Prostate gland (tissue), 2 donors: ENCODE results near the gene AQP3. TPM values are rescaled to one million over a fixed set of nuclear protein-coding genes. Genes with fewer than 3 reads are reported as not detected.
A peak's percentile ranks its signal among the peaks of the same experiment; 100 is the strongest.

Experiments
- DNase-seq: peaks from one replicate; pipeline ENCODE4 v3.0.0-alpha.2; 2019; ENCODE audit warnings: low spot score
- H3K27ac ChIP-seq, 2 donors: fragments of 200-600 bp; sonication (generic); 2 replicates each; pipeline ENCODE4 v1.5.1; 2017 to 2019
- H3K27me3 ChIP-seq: fragments of 200-600 bp; sonication (generic); replicated peaks from 2 replicates; pipeline ENCODE4 v1.5.1; 2019; ENCODE audit not compliant: insufficient read depth
- H3K36me3 ChIP-seq, 2 donors: fragments of 200-600 bp; sonication (generic); 1 replicate in 1 of 2; 2 replicates in 1 of 2; pipeline versions ENCODE4 v1.5.1 to v1.8.1; 2017 to 2019
- H3K4me1 ChIP-seq: fragments of 200-600 bp; sonication (generic); replicated peaks from 2 replicates; pipeline ENCODE4 v1.5.1; 2019
- H3K4me3 ChIP-seq, 2 donors: fragments of 200-600 bp; sonication (generic); 2 replicates each; pipeline ENCODE4 v1.5.1; 2017 to 2019
- H3K9me3 ChIP-seq: fragments of 200-600 bp; sonication (generic); 2 replicates; pipeline ENCODE4 v1.5.1; 2017
- POLR2A ChIP-seq: fragments of 450-650 bp; IDR thresholded peaks from one replicate; pipeline ENCODE4 v1.6.1; 2016; ENCODE audit warnings: antibody characterized with exemption, mild to moderate bottlenecking
- POLR2AphosphoS5 ChIP-seq: sonication (generic); formaldehyde crosslinking; IDR thresholded peaks from one replicate; pipeline ENCODE4 v1.6.1; 2017; ENCODE audit warnings: antibody characterized with exemption
- WGBS: methylation state at CpG from one replicate; pipeline ENCODE4 v1.1.5; 2018; 5-methylcytosine and 5-hydroxymethylcytosine counted together
- intact Hi-C: fragments of 100-400 bp; cut with DNase I; formaldehyde crosslinking; loops from one replicate; pipeline ENCODE4 v1.14.2; 2022
- total RNA-seq, 2 donors: library from RNA; depleted of rRNA; stranded (reverse); fragments of >200 nt; gene quantifications; one replicate each; pipeline ENCODE4 v1.1.0, GENCODE V29; 2016
- TF ChIP-seq, protein P1 (sequence below), 4 experiments: fragments of 200-600 bp in 2 of 4; fragments of 450-650 bp in 2 of 4; sonication (generic) in 2 of 4; IDR thresholded peaks; 1 replicate in 3 of 4; 2 replicates in 1 of 4; pipeline ENCODE4 v1.5.1; 2016 to 2019; ENCODE audit warnings: antibody characterized with exemption in 4 of 4, mild to moderate bottlenecking in 2 of 4, moderate library complexity in 2 of 4

The AQP3 gene
- total RNA-seq, 2 donors from 2014 or later = 200 to 327 TPM

DNA sequence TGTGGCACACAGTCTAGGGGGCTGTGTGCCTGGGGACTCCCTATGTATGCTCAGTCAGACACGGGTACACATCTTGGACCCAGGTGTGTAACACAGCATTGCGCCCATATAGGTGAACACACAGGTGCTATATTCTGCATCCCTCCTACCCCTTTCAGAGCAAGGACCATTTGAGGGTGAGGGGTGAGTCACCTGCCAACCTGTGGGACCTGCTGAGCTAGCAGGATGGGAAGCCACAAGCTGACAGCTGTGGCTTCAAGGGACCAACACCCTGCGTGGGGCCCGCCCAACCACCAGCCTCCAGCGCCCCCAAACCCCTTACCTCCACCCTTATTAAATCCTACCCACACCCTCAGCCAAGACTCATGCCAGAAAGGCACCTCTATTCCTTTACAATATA is 30.4 kb downstream of the AQP3 start:
- DNase-seq = no peak
- H3K36me3 ChIP-seq = no peaks in the 10 kb centered on the region
- intact Hi-C loops = loop anchor here (5.0 kb wide), 1 partner anchor 40 kb away; no protein-coding TSS in a partner anchor
- 68% methylated on average over 5 of the region's 5 CpGs for WGBS
- H3K4me1 ChIP-seq = peaks cover 16% of the 10 kb centered on the region
- TF ChIP-seq POLR2AphosphoS5 = no peak
- no peaks in the 10 kb centered on the region for H3K9me3 ChIP-seq
- H3K27me3 ChIP-seq = no peaks in the 10 kb centered on the region
- no peak overlapping the region for H3K27ac ChIP-seq
- no peak overlapping the region for H3K4me3 ChIP-seq

DNA sequence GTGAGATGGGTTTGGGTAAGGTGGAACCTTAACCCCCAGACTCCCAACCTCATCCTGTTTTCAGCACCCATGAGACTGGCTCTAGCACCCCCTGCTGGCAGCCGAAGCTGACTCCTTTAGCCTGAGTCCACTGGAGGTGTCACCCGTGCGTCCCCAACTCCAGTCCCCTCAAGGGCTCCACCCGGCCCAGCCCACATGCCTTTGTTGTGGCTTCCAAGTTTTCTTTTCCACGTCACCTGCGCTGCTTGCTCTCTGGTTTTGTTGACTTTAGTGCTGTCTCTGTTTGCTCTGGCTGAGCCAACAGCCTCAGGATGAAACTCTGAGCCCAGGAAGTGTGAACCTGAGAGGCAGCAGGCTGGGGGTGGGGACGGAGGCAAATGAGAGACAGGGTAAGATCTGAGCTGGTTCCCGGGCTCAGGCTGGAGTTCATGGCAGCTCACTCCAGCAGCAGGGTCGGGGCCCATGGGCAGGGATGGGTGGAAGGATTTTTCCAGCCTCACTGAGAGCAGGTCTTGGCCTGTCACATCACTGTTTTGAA is 31.8 kb downstream of the AQP3 start:
- intact Hi-C loops = loop anchor here (5.0 kb wide), 1 partner anchor 38 kb away; no protein-coding TSS in a partner anchor
- H3K36me3 ChIP-seq = no peaks in the 10 kb centered on the region
- H3K27me3 ChIP-seq = no peaks in the 10 kb centered on the region
- TF ChIP-seq POLR2A (peak; percentile 32), POLR2AphosphoS5 (peak; percentile 98)
- TF ChIP-seq, protein P1, sequence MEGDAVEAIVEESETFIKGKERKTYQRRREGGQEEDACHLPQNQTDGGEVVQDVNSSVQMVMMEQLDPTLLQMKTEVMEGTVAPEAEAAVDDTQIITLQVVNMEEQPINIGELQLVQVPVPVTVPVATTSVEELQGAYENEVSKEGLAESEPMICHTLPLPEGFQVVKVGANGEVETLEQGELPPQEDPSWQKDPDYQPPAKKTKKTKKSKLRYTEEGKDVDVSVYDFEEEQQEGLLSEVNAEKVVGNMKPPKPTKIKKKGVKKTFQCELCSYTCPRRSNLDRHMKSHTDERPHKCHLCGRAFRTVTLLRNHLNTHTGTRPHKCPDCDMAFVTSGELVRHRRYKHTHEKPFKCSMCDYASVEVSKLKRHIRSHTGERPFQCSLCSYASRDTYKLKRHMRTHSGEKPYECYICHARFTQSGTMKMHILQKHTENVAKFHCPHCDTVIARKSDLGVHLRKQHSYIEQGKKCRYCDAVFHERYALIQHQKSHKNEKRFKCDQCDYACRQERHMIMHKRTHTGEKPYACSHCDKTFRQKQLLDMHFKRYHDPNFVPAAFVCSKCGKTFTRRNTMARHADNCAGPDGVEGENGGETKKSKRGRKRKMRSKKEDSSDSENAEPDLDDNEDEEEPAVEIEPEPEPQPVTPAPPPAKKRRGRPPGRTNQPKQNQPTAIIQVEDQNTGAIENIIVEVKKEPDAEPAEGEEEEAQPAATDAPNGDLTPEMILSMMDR (IDR thresholded peaks at IDR 0.05) = peak; percentile 60 to 84 (median 70)
- peak overlapping the region; percentile 73 to 79 for H3K27ac ChIP-seq
- H3K9me3 ChIP-seq = no peaks in the 10 kb centered on the region
- H3K4me3 ChIP-seq = no peak overlapping the region
- H3K4me1 ChIP-seq = peaks cover 16% of the 10 kb centered on the region
- WGBS = 17% methylated on average over 9 of the region's 9 CpGs
- peak; percentile 95 for DNase-seq

DNA sequence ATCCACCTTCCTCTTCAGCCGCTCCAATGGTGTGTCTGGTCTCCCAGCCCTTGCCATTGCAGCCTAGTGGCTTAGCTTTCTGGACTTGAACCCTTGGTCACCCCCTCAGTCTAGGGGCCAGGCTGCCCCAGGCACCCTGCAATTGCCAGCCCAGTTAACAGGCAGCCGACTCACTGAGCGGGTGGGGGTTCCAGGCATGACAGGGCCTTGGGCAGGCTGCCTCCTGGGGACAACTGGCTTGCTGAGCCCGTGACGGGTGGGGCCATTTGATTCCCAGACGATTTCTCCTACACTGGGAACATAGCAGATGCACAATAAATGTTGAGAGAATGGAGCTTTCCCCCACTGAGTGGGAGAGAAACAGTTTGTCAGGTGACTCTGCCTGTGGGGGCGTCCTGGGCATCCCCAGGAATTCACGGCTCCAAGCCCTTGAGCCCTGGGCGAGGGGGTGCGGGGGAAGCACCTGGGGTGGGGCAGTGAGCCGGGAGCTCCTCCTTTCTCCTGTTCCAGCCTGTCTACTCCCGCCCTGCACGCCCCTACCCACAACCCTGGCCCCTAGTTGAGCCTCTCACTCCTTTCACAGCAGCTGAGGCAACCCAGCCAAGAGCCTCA is 32.4 kb downstream of the AQP3 start:
- Histone ChIP-seq H3K27me3 (no peaks in the 10 kb centered on the region), H3K9me3 (no peaks in the 10 kb centered on the region), H3K27ac (peak overlapping the region; percentile 73 to 79), H3K36me3 (no peaks in the 10 kb centered on the region), H3K4me3 (no peak overlapping the region), H3K4me1 (peaks cover 16% of the 10 kb centered on the region)
- TF ChIP-seq, protein P1 (IDR thresholded peaks at IDR 0.05) = no peak
- no peak for TF ChIP-seq POLR2AphosphoS5
- TF ChIP-seq POLR2A = no peak
- 48% methylated on average over 13 of the region's 13 CpGs for WGBS
- intact Hi-C loops = loop anchor here (5.0 kb wide), 1 partner anchor 38 kb away; no protein-coding TSS in a partner anchor
- DNase-seq = no peak

DNA sequence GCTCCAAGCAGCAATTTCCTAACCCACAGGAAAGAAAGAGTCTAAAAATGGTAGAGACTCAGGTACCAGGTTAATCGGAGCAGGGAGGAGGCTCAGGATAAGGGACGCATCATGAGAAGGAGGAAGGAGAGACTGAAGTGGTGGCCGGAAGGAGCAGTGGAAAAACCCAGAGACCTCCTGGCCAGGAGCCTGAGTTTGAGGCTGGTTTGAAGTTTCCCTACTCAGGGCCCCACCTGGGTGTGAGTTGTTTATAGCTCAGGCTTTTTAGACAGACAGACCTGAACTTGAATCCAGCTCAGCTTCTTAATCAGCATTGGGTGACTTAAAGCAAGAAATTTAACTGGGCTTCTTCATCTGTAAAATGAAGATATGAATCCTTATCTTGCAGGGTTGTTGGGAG is 33.1 kb downstream of the AQP3 start:
- WGBS = 56% methylated on average over 3 of the region's 3 CpGs
- DNase-seq = no peak
- Histone ChIP-seq H3K27me3 (no peaks in the 10 kb centered on the region), H3K27ac (peak overlapping the region; percentile 73 to 79), H3K4me3 (no peak overlapping the region), H3K9me3 (no peaks in the 10 kb centered on the region), H3K36me3 (no peaks in the 10 kb centered on the region), H3K4me1 (peaks cover 16% of the 10 kb centered on the region)
- TF ChIP-seq, protein P1 (IDR thresholded peaks at IDR 0.05) = no peak
- TF ChIP-seq POLR2AphosphoS5 (no peak), POLR2A (no peak)
- intact Hi-C loops = no loop called here

DNA sequence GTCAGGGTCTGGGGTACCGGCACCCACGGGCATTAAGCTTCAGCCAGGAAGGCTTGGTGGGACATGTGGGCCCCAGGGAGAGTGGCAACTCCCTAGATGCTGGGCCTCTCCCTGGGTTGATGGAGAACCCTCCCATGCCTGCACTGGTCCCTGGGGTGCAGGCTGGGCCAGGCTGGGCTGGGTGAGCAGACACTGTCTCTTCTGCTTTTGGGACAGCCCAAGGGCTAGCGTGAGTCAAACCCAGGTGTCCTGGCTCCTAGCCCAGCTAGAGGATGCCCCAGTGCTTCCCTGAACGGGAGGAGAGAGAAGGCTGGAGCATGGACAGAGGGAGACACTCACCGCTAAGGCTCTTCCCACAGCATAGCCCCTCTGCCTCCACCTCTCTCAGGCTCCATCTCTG is 39.3 kb downstream of the AQP3 start:
- Histone ChIP-seq H3K4me3 (no peak overlapping the region), H3K9me3 (no peaks in the 10 kb centered on the region), H3K27ac (no peak overlapping the region), H3K27me3 (no peaks in the 10 kb centered on the region), H3K4me1 (no peaks in the 10 kb centered on the region), H3K36me3 (no peaks in the 10 kb centered on the region)
- intact Hi-C loops = no loop called here
- TF ChIP-seq, protein P1 (IDR thresholded peaks at IDR 0.05) = no peak
- TF ChIP-seq POLR2AphosphoS5 (no peak), POLR2A (no peak)
- DNase-seq = no peak
- 77% methylated on average over 5 of the region's 5 CpGs for WGBS
